Measurements from ENCODE around the gene MOBP.

MOBP gene

GRCh38 chr3:39531066-39531465 is 63.6 kb downstream of the MOBP start:
- H3K36me3 Mint-ChIP-seq (ENCODE audit: low read depth), result no peaks in the 10 kb centered on the region
- no peaks in the 10 kb centered on the region for H3K4me1 Mint-ChIP-seq (ENCODE audit: low read depth)
- no peak overlapping the region for H3K27ac Mint-ChIP-seq
- no peak overlapping the region for H3K4me3 Mint-ChIP-seq
- no peaks in the 10 kb centered on the region for H3K9me3 Mint-ChIP-seq
- H3K27me3 Mint-ChIP-seq, result peaks cover 33% of the 10 kb centered on the region

- no peaks in the 10 kb centered on the region for H3K9me3 Mint-ChIP-seq
- no peaks in the 10 kb centered on the region for H3K4me1 Mint-ChIP-seq (ENCODE audit: low read depth)
- H3K27ac Mint-ChIP-seq, result no peak overlapping the region
- peaks cover 33% of the 10 kb centered on the region for H3K27me3 Mint-ChIP-seq
- no peak overlapping the region for H3K4me3 Mint-ChIP-seq
- H3K36me3 Mint-ChIP-seq (ENCODE audit: low read depth), result no peaks in the 10 kb centered on the region
Measured at GRCh38 chr3:39531665-39532064, 64.2 kb downstream of the MOBP start.

GRCh38 chr3:39532777-39533176 is 65.3 kb downstream of the MOBP start:
- Mint-ChIP-seq H3K27ac (no peak overlapping the region), H3K27me3 (peaks cover 31% of the 10 kb centered on the region), H3K36me3 (ENCODE audit: low read depth) (no peaks in the 10 kb centered on the region), H3K4me3 (no peak overlapping the region), H3K9me3 (no peaks in the 10 kb centered on the region), H3K4me1 (ENCODE audit: low read depth) (no peaks in the 10 kb centered on the region)

- Mint-ChIP-seq H3K9me3 (no peaks in the 10 kb centered on the region), H3K27ac (no peak overlapping the region), H3K4me3 (no peak overlapping the region), H3K4me1 (ENCODE audit: low read depth) (no peaks in the 10 kb centered on the region), H3K27me3 (peaks cover 30% of the 10 kb centered on the region), H3K36me3 (ENCODE audit: low read depth) (no peaks in the 10 kb centered on the region)
Measured at GRCh38 chr3:39533226-39533625, 65.7 kb downstream of the MOBP start.

- Mint-ChIP-seq H3K36me3 (ENCODE audit: low read depth) (no peaks in the 10 kb centered on the region), H3K27ac (no peak overlapping the region), H3K9me3 (no peaks in the 10 kb centered on the region), H3K4me3 (no peak overlapping the region), H3K4me1 (ENCODE audit: low read depth) (peaks cover 14% of the 10 kb centered on the region), H3K27me3 (peaks cover 12% of the 10 kb centered on the region)
Measured at GRCh38 chr3:39540162-39540921, 72.9 kb downstream of the MOBP start.

GRCh38 chr3:39541442-39541841 is 74.0 kb downstream of the MOBP start:
- Mint-ChIP-seq H3K9me3 (no peaks in the 10 kb centered on the region), H3K27ac (no peak overlapping the region), H3K4me3 (no peak overlapping the region), H3K27me3 (peaks cover 7% of the 10 kb centered on the region), H3K36me3 (ENCODE audit: low read depth) (no peaks in the 10 kb centered on the region), H3K4me1 (ENCODE audit: low read depth) (peaks cover 14% of the 10 kb centered on the region)

GRCh38 chr3:39541917-39542329 is 74.4 kb downstream of the MOBP start:
- H3K4me1 Mint-ChIP-seq (ENCODE audit: low read depth), result peaks cover 14% of the 10 kb centered on the region
- H3K36me3 Mint-ChIP-seq (ENCODE audit: low read depth), result no peaks in the 10 kb centered on the region
- H3K27ac Mint-ChIP-seq, result no peak overlapping the region
- H3K27me3 Mint-ChIP-seq, result peaks cover 7% of the 10 kb centered on the region
- no peak overlapping the region for H3K4me3 Mint-ChIP-seq
- no peaks in the 10 kb centered on the region for H3K9me3 Mint-ChIP-seq

GRCh38 chr3:39542588-39542988 is 75.1 kb downstream of the MOBP start:
- H3K27ac Mint-ChIP-seq, result no peak overlapping the region
- peaks cover 14% of the 10 kb centered on the region for H3K4me1 Mint-ChIP-seq (ENCODE audit: low read depth)
- no peaks in the 10 kb centered on the region for H3K9me3 Mint-ChIP-seq
- no peak overlapping the region for H3K4me3 Mint-ChIP-seq
- H3K36me3 Mint-ChIP-seq (ENCODE audit: low read depth), result no peaks in the 10 kb centered on the region
- peaks cover 7% of the 10 kb centered on the region for H3K27me3 Mint-ChIP-seq

GRCh38 chr3:39548282-39548681 is 80.8 kb downstream of the MOBP start:
- H3K4me3 Mint-ChIP-seq, result no peak overlapping the region
- peaks cover 36% of the 10 kb centered on the region for H3K27me3 Mint-ChIP-seq
- H3K9me3 Mint-ChIP-seq, result peaks cover 9% of the 10 kb centered on the region
- no peaks in the 10 kb centered on the region for H3K36me3 Mint-ChIP-seq (ENCODE audit: low read depth)
- H3K27ac Mint-ChIP-seq, result no peak overlapping the region
- H3K4me1 Mint-ChIP-seq (ENCODE audit: low read depth), result no peaks in the 10 kb centered on the region

GRCh38 chr3:39550354-39551051 is 83.0 kb downstream of the MOBP start:
- no peak overlapping the region for H3K4me3 Mint-ChIP-seq
- peaks cover 36% of the 10 kb centered on the region for H3K27me3 Mint-ChIP-seq
- peaks cover 26% of the 10 kb centered on the region for H3K9me3 Mint-ChIP-seq
- H3K4me1 Mint-ChIP-seq (ENCODE audit: low read depth), result no peaks in the 10 kb centered on the region
- H3K27ac Mint-ChIP-seq, result no peak overlapping the region
- no peaks in the 10 kb centered on the region for H3K36me3 Mint-ChIP-seq (ENCODE audit: low read depth)

Data from stimulated activated naive CD8-positive, alpha-beta T cell treated with anti-CD3 and anti-CD28 coated beads, Interleukin-15, Interleukin-2, amounts not matched to agents 100 ng/mL and 50 ng/mL, for 24 hours (primary cell).